Transverse colon (tissue), 3 donors: ENCODE results near the gene GPR65.

Experiments
- CTCF ChIP-seq, 5 experiments: fragments of 200-600 bp in 3 of 5; fragments of 450-650 bp in 2 of 5; sonication (generic) in 3 of 5; IDR thresholded peaks; 1 replicate in 2 of 5; 2 replicates in 3 of 5; pipeline ENCODE4 v1.5.1; 2016 to 2017; ENCODE audit warnings: antibody characterized with exemption in 5 of 5, inconsistent platforms in 3 of 5, mild to moderate bottlenecking in 2 of 5, moderate library complexity in 1 of 5
- POLR2A ChIP-seq: fragments of 450-650 bp; IDR thresholded peaks from one replicate; pipeline ENCODE4 v1.6.1; 2016; ENCODE audit warnings: antibody characterized with exemption, mild to moderate bottlenecking, moderate library complexity

GRCh38 chr14:87960013-87960787 is 44.7 kb upstream of the GPR65 start:
- TF ChIP-seq POLR2A (no peak), CTCF (IDR thresholded peaks at IDR 0.05) (no peak)
